T-helper 22 cell (primary cell): Measurements from ENCODE around the gene RNF223.
A peak's percentile ranks its signal among the peaks of the same experiment; 100 is the strongest.
"Not testable (repeated sequence)": the region's sequence is repeated elsewhere in the genome, so short reads cannot be mapped to it uniquely, and the experiment has no call there.

ENCODE experiments used
- DNase-seq: peaks from one replicate; pipeline ENCODE4 v3.0.0-alpha.2; 2020; ENCODE audit warnings: low read depth

RNF223 gene

GRCh38 chr1:1044455-1045078 is 29.5 kb downstream of the RNF223 start:
- DNase-seq = no peak

DNA sequence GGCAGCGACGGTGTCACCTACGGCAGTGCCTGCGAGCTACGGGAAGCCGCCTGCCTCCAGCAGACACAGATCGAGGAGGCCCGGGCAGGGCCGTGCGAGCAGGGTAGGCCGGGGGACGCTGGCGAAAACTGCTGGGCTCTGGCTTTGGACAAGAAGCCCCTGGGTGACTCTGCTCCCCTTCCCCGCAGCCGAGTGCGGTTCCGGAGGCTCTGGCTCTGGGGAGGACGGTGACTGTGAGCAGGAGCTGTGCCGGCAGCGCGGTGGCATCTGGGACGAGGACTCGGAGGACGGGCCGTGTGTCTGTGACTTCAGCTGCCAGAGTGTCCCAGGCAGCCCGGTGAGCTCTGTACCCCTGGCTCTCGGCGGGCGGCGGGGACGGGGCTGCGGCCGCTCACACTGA is 30.2 kb downstream of the RNF223 start:
- DNase-seq = no peak

DNA sequence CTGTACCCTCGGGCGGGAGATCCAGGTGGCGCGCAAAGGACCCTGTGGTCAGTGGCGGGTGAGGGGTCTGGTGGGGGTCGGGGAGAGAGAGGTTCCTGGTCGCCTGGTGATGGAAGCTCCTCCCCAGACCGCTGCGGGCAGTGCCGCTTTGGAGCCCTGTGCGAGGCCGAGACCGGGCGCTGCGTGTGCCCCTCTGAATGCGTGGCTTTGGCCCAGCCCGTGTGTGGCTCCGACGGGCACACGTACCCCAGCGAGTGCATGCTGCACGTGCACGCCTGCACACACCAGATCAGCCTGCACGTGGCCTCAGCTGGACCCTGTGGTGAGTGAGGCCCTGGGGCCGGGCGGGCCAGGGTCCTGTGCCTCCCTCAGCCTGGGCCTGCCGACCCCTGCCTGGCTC is 30.7 kb downstream of the RNF223 start:
- DNase-seq = no peak

DNA sequence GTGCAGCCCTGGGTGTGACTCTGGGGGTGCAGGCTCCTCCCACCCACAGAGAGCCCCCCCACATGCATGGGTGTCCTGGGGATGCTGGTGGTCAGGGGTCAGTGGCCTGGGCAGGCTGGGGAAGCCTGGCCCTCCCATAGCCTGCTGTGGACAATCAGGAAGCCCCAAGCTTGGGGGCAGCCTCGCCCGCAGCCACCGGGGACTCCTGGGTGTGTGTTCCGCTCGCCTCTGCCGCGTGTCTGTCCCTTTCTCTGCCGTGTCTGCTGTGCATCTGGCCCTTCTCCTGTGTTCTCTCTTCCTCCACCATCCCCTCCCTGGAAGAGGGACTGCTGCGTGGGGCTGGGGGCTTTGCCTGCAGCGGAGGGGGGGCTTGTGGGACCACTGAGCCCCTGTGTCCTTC is 31.3 kb downstream of the RNF223 start:
- no peak for DNase-seq

- no peak for DNase-seq
Measured at GRCh38 chr1:1041873-1042272, 32.2 kb downstream of the RNF223 start.

- DNase-seq = no peak
Measured at GRCh38 chr1:1041092-1041523, 33.0 kb downstream of the RNF223 start.

- DNase-seq = peak; percentile 73
Measured at GRCh38 chr1:1040004-1040991, 33.8 kb downstream of the RNF223 start.

GRCh38 chr1:1039145-1039910 is 34.8 kb downstream of the RNF223 start:
- DNase-seq = no peak

DNA sequence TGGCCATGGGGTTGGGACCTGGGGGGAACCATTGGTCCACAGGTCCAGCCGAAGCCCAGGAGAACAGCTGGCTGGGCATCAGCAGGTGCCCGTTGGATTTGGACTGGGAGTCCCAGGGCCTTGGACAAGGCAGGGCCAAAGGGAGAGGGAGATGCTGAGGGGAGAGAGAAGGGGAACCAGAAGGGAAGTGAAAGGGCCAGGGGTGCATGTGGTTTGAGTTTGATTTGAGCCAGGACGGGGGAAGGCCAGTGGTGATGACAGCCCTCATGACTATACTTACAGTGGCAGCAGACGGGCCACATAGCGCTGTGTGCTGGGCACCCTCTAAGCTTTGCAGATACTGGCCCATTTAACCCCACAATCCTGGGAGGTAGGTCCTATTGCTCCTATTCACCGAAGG is 35.4 kb downstream of the RNF223 start:
- DNase-seq = no peak

- DNase-seq = no peak
Measured at GRCh38 chr1:1037366-1038327, 36.5 kb downstream of the RNF223 start.

- DNase-seq = no peak
Measured at GRCh38 chr1:1035291-1035943, 38.7 kb downstream of the RNF223 start.

DNA sequence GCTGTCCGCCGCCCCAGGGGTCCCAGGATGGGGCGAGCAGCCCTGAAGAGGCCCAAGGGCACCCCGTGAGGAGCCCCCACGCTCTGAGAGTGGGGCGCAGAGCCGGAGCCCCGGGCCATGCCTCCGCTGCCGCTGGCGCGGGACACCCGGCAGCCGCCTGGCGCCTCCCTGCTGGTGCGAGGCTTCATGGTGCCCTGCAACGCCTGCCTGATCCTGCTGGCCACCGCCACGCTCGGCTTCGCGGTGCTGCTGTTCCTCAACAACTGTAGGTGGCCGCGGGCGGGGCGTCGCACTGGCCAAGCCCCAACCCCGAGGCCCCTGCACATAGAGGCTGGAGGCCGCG is 39.7 kb downstream of the RNF223 start:
- no peak for DNase-seq

DNA sequence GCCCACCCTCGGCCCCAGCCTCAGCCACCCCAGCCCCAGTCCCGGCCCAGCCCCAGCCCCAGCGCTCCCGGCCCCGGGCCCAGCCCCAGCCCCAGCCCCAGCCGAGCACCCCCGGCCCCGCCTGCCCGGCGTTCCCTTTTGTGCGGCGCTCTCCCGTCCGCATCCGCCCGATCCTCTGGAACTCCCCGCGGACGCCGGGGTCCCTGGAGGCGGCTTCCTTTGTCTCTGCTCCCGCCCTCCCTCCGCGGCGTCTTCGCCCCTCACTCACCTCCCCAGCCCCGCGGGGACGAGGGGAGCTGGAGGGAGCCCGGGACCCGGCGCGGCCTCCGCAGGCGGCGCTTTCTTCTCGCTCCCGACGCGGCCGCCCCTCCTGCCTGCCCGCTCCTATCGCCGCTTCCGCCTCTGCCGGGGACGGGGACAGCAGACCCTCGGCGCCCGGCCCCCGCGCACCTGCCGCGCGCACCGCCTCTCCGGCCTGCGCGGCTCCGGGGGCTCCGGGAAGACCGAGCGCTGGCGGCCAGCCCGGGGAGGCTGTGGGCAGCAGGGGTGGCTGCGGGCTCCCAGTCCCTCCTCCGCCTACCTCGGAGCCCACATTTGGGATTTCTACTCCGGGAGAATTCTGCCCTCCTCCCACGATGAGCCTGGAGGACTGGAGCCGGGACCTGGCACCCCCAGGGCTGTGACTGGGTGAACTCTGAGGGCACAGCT is 40.2 kb downstream of the RNF223 start:
- no peak for DNase-seq

GRCh38 chr1:1033009-1033587 is 41.0 kb downstream of the RNF223 start:
- peak; percentile 78 for DNase-seq

- no peak for DNase-seq
Measured at GRCh38 chr1:1032424-1032823, 41.7 kb downstream of the RNF223 start.

DNA sequence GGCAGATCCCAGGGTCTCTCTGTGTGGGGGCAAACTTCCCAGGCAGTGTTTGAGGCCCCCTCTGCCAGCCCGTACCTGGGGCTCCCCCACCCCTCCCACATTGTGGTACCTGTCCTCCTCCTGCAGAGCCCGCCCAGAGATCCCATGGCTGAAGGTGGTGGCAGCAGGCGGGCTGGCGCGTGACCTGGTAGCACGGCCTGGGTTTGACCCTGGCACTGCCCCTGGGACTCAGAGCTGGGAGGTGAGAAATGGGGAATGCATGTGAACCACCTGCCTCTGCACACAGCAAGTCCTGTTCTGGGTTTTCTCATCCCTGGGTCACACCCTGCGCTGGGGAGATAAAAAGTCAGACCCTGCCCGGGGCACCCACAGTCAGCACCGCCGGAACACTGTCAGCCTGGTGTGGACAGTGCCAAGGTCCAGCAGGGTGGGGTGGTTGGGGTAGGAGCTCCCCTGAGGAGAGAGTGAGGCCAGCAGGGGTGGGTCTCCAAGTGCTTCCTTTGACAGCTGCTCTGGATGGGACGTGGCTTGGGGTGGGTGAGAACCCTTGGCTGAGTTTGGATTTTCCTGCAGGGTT is 42.4 kb downstream of the RNF223 start:
- no peak for DNase-seq

GRCh38 chr1:1030867-1031658 is 43.0 kb downstream of the RNF223 start:
- not testable (repeated sequence) for DNase-seq

DNA sequence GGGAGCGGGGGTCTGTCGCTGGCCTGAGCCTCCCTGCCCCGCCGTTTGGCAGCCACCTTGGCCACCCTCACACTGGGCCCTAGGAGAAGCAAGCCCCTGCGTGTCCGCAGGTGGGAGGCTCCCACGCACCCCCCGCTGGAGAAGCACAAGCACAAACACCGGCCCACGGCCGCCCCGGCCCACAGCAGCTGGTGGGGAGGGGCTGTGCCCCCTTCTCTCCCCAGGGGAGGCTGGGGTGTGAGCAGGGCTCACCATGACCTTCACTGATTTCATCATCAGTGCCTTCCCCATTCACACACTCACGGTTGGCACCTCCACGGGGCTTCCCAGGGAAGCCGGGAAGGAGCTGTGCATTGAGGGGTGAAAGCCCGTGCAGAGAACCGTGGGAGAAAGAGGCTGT is 46.3 kb downstream of the RNF223 start:
- DNase-seq = no peak
